Tibial nerve (tissue), 4 donors: ENCODE measurements around the gene NCAM1. TPM values are rescaled to one million over a fixed set of nuclear protein-coding genes. Genes with fewer than 3 reads are reported as not detected.

Experiments
- DNase-seq, 2 donors: peaks; one replicate each; pipeline ENCODE4 v3.0.0-alpha.2; 2019; ENCODE audit warnings: low spot score in 2 of 2
- H3K27ac ChIP-seq, 4 donors: fragments of 200-600 bp; sonication (generic) in 3 of 4; one replicate each; pipeline ENCODE4 v1.5.1; 2017 to 2019; ENCODE audit warnings: mild to moderate bottlenecking in 1 of 4
- H3K27me3 ChIP-seq, 2 donors: fragments of 200-600 bp; sonication (generic) in 1 of 2; one replicate each; pipeline versions ENCODE4 v1.5.1 to v1.6.0; 2017 to 2019
- H3K36me3 ChIP-seq, 3 donors: fragments of 200-600 bp; sonication (generic); one replicate each; pipeline ENCODE4 v1.5.1; 2018 to 2019
- H3K4me1 ChIP-seq, 4 donors: fragments of 200-600 bp; sonication (generic) in 3 of 4; one replicate each; pipeline ENCODE4 v1.5.1; 2017 to 2019
- H3K4me3 ChIP-seq, 4 donors: fragments of 200-600 bp; sonication (generic) in 3 of 4; one replicate each; pipeline ENCODE4 v1.5.1; 2017 to 2019; ENCODE audit warnings: mild to moderate bottlenecking in 1 of 4, moderate library complexity in 1 of 4
- H3K9me3 ChIP-seq, 4 donors: fragments of 200-600 bp; sonication (generic) in 3 of 4; one replicate each; pipeline ENCODE4 v1.5.1; 2017 to 2019
- EP300 ChIP-seq, 2 donors: sonication (generic); formaldehyde crosslinking; IDR thresholded peaks; one replicate each; pipeline ENCODE4 v1.6.1; 2017; ENCODE audit warnings: antibody characterized with exemption in 2 of 2, mild to moderate bottlenecking in 1 of 2
- POLR2A ChIP-seq, 2 donors: fragments of 450-650 bp; IDR thresholded peaks; one replicate each; pipeline ENCODE4 v1.6.1; 2017; ENCODE audit warnings: antibody characterized with exemption in 2 of 2, mild to moderate bottlenecking in 2 of 2, moderate library complexity in 2 of 2
- WGBS, 2 donors: methylation state at CpG; one replicate each; pipeline ENCODE4 v1.1.5; 2018; 5-methylcytosine and 5-hydroxymethylcytosine counted together
- total RNA-seq, 4 donors: library from RNA; depleted of rRNA; stranded (reverse); fragments of >200 nt; gene quantifications; one replicate each; pipeline ENCODE4 v1.1.0, GENCODE V29; 2016
- TF ChIP-seq, protein P1 (sequence below), 5 experiments: fragments of 200-600 bp in 3 of 5; fragments of 450-650 bp in 2 of 5; sonication (generic) in 3 of 5; IDR thresholded peaks; one replicate each; pipeline ENCODE4 v1.5.1; 2016 to 2019; ENCODE audit warnings: antibody characterized with exemption in 5 of 5, mild to moderate bottlenecking in 3 of 5, moderate library complexity in 2 of 5

NCAM1 gene
- total RNA-seq, 4 donors from 2014 or later, result 57.3 to 121 (median 76.1) TPM

DNA sequence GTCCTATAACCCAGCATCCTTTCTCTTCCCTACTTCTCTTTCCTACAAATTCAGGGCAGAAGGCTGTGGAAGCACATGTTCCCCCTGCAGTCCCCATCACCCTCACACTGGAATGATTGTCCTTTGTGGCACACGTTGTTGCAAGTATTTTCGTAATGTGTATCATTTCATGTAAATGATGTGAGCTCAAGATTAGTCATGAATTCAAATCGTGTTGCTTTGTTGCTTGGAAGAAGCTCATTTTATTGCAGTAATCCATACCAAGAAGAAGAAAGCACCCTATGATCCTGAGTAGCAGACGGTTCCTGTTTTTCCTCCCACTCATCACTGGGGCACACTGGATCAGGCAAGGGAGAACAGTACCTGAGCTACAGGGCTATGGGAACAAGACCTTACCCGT, 173.4 kb downstream of the NCAM1 start:
- no peak for DNase-seq
- Histone ChIP-seq H3K9me3 (peaks cover 0 to 3% (median 0%) of the 10 kb centered on the region in 4 donors), H3K4me3 (no peak overlapping the region), H3K27me3 (no peaks in the 10 kb centered on the region), H3K36me3 (no peaks in the 10 kb centered on the region), H3K27ac (peak overlapping the region in 1 of 4 donors; percentile 14), H3K4me1 (no peaks in the 10 kb centered on the region)
- WGBS, 2 donors, result 56 to 70% methylated on average over 5 of the region's 5 CpGs
- no peak for TF ChIP-seq EP300 (IDR thresholded peaks at IDR 0.05)

DNA sequence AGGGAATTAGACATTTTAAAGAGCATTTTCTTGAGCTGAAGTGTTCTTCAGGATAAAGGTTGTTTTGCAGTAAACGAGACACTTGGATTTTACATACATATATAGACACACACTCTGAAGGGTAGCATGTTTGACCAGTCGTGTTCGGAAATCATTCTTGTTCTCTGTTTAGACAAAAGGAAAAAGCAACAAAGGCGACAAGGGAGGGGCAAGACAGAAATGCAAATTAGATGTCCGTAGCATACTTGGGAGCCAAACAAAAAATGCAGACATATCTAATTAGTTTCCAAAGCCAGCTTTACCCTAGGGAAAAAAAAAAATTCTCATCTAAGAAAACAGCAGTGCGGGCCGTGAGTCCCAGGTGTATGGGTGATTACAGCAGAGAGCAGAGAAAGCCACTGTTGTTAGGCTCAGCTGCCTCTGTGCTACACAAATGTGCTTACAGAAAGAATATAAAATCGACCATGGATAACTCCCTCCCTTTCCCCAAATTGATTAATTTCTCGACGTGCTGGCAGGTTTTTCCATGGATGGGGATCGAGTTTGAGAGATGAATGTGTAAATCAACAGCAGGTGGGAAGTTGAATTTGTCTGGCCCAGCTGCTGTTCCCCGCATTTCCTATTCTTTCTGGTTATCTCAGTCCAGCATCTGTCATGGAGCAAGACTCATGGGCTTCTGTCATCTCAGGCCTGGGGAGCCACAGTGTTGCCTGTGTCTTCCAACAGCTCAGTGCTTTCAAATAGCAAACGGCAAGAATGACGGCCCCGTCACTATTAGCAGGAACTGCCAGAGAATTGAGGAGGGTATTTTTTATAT, 176.7 kb downstream of the NCAM1 start:
- no peaks in the 10 kb centered on the region for H3K4me1 ChIP-seq
- no peak overlapping the region for H3K4me3 ChIP-seq
- 69% methylated on average over 15 of the region's 15 CpGs for WGBS, 2 donors
- H3K27me3 ChIP-seq, result no peaks in the 10 kb centered on the region
- H3K9me3 ChIP-seq, result no peaks in the 10 kb centered on the region
- TF ChIP-seq EP300 (IDR thresholded peaks at IDR 0.05) (no peak), POLR2A (IDR thresholded peaks at IDR 0.05) (no peak)
- TF ChIP-seq, protein P1, sequence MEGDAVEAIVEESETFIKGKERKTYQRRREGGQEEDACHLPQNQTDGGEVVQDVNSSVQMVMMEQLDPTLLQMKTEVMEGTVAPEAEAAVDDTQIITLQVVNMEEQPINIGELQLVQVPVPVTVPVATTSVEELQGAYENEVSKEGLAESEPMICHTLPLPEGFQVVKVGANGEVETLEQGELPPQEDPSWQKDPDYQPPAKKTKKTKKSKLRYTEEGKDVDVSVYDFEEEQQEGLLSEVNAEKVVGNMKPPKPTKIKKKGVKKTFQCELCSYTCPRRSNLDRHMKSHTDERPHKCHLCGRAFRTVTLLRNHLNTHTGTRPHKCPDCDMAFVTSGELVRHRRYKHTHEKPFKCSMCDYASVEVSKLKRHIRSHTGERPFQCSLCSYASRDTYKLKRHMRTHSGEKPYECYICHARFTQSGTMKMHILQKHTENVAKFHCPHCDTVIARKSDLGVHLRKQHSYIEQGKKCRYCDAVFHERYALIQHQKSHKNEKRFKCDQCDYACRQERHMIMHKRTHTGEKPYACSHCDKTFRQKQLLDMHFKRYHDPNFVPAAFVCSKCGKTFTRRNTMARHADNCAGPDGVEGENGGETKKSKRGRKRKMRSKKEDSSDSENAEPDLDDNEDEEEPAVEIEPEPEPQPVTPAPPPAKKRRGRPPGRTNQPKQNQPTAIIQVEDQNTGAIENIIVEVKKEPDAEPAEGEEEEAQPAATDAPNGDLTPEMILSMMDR (IDR thresholded peaks at IDR 0.05), result no peak
- H3K36me3 ChIP-seq, result no peaks in the 10 kb centered on the region
- no peak overlapping the region for H3K27ac ChIP-seq
- no peak for DNase-seq

DNA sequence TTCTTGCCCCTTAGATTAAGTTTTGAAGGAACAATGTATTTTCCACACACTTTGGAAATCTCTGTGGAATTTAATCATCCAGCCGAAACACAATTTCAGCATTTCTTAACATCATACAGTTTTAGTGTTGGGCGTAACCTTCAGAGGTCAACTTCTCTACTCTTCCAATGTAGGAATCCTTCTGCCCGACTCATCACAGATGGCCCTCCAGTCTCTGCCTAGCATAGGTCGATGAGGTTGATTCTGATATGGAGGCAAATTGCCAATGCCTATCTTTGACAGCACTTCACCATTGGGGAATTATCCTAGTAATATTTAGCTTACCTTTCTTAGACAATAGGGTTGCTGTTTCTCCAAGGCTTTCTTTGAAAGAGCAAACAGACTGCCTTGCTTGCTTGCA, 177.5 kb downstream of the NCAM1 start:
- Histone ChIP-seq H3K4me1 (no peaks in the 10 kb centered on the region), H3K4me3 (no peak overlapping the region), H3K27me3 (no peaks in the 10 kb centered on the region), H3K9me3 (no peaks in the 10 kb centered on the region), H3K36me3 (no peaks in the 10 kb centered on the region), H3K27ac (no peak overlapping the region)
- 65 to 75% methylated on average over 4 of the region's 4 CpGs for WGBS, 2 donors
- no peak for DNase-seq
- TF ChIP-seq EP300 (IDR thresholded peaks at IDR 0.05) (no peak), POLR2A (IDR thresholded peaks at IDR 0.05) (no peak)
- TF ChIP-seq, protein P1 (IDR thresholded peaks at IDR 0.05), result no peak

DNA sequence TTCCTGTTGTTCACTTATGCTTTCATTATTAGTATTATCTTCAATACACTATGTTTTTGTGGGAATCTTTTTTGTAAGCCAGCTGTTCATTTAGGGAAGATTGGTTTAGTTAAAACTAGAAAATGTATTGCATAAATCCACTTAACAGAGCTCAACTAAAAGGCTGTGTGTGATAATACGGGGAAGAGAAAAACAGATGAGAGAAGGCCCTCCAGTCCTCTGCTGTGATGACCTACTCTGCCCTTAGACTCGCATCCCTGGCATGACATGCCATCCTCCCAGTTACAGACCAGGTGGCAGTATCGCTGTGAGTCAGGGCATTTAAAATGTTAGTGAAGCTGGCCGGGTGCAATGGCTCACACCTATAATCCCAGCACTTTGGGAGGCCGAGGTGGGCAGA, 179.8 kb downstream of the NCAM1 start:
- no peaks in the 10 kb centered on the region for H3K27me3 ChIP-seq
- no peak overlapping the region for H3K27ac ChIP-seq
- no peaks in the 10 kb centered on the region for H3K9me3 ChIP-seq
- 91% methylated on average over 5 of the region's 5 CpGs for WGBS, 2 donors
- peaks cover 0 to 2% (median 0%) of the 10 kb centered on the region in 4 donors for H3K4me1 ChIP-seq
- no peak overlapping the region for H3K4me3 ChIP-seq
- no peak for TF ChIP-seq EP300 (IDR thresholded peaks at IDR 0.05)
- TF ChIP-seq, protein P1 (IDR thresholded peaks at IDR 0.05), result no peak
- TF ChIP-seq POLR2A (IDR thresholded peaks at IDR 0.05), result no peak
- DNase-seq, result no peak
- H3K36me3 ChIP-seq, result no peaks in the 10 kb centered on the region

DNA sequence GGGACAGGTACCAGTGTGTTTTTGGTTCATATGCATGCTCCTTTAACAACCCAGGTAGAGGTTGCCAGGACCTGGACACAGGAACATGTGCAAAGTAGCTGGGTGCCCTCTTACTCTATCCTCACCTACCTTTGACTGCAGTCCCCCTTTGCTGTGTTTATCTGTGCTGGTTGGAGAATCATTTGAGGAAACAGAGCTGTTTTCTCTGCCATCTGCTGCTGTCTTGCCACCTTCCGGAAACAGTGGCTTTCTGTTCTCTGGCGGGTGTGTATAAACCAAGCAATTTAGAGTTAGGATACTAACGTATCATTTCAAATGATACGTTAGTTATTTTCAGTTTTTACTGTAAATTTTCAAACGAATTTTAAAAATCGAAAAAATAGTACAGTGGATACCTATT, 181.3 kb downstream of the NCAM1 start:
- Histone ChIP-seq H3K4me3 (no peak overlapping the region), H3K4me1 (peaks cover 0 to 5% (median 0%) of the 10 kb centered on the region in 4 donors), H3K27ac (no peak overlapping the region), H3K9me3 (no peaks in the 10 kb centered on the region), H3K27me3 (no peaks in the 10 kb centered on the region), H3K36me3 (no peaks in the 10 kb centered on the region)
- TF ChIP-seq, protein P1 (IDR thresholded peaks at IDR 0.05), result no peak
- no peak for TF ChIP-seq POLR2A (IDR thresholded peaks at IDR 0.05)
- no peak for TF ChIP-seq EP300 (IDR thresholded peaks at IDR 0.05)
- 75 to 76% methylated on average over 6 of the region's 6 CpGs for WGBS, 2 donors
- no peak for DNase-seq
